Endothelial cell of umbilical vein (primary cell): ENCODE measurements around the gene RASL10B.

Source experiments
- CTCF ChIP-seq, 2 donors: IDR thresholded peaks; 1 replicate in 1 of 2; 2 replicates in 1 of 2; pipeline ENCODE4 v1.5.1; 2011; ENCODE audit warnings: low read length in 2 of 2, mild to moderate bottlenecking in 2 of 2, moderate library complexity in 2 of 2, control low read depth in 1 of 2, inconsistent platforms in 1 of 2, low read depth in 1 of 2; ENCODE audit not compliant: insufficient read depth in 1 of 2; ENCODE audit errors: extremely low read depth in 1 of 2
- EZH2 ChIP-seq: IDR thresholded peaks from 2 replicates; pipeline ENCODE4 v1.6.1; 2012; ENCODE audit warnings: borderline replicate concordance, low read depth, mild to moderate bottlenecking, moderate library complexity, low read length, inconsistent platforms; ENCODE audit not compliant: severe bottlenecking
- FOS ChIP-seq: IDR thresholded peaks from 2 replicates; pipeline ENCODE4 v1.6.1; 2011; ENCODE audit warnings: mild to moderate bottlenecking, low read length, moderate library complexity, borderline replicate concordance; ENCODE audit not compliant: insufficient read depth
- POLR2A ChIP-seq: IDR thresholded peaks from 2 replicates; pipeline ENCODE4 v1.6.1; 2012; ENCODE audit warnings: low read depth, mild to moderate bottlenecking, control low read depth, low read length
- POLR2AphosphoS5 ChIP-seq: IDR thresholded peaks from 2 replicates; pipeline ENCODE4 v1.6.1; 2012; ENCODE audit warnings: low read depth, mild to moderate bottlenecking, control low read depth, low read length, moderate library complexity; ENCODE audit not compliant: insufficient read depth
- TF ChIP-seq, protein P1 (sequence below): IDR thresholded peaks from 2 replicates; pipeline ENCODE4 v1.6.1; 2011; ENCODE audit not compliant: insufficient read depth, insufficient read length

DNA sequence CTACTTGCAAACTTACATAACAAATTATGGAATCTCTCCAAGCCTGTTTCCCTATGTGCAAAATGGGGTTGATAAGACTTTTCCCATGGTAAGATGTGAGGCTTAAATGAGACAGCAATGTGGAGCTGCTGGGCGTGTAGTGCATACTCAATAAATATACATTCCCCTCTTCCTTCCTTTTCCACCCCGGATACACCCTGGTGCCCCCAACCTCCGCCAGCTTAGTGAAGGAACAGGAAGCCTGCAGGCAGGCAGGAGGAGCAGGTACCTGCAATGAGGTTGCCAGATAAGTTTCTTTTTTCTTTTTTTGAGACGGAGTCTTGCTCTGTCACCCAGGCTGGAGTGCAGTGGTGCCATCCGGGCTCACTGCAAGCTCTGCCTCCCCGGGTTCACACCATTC lies 44.1 kb downstream of the RASL10B start:
- TF ChIP-seq POLR2AphosphoS5: no peak
- TF ChIP-seq CTCF (IDR thresholded peaks at IDR 0.05; ENCODE audit: extremely low read depth in 1 of 2, insufficient read depth in 1 of 2, low read depth in 1 of 2, low read length in 2 of 2): no peak
- no peak for TF ChIP-seq POLR2A
- no peak for TF ChIP-seq EZH2
- TF ChIP-seq, protein P1, sequence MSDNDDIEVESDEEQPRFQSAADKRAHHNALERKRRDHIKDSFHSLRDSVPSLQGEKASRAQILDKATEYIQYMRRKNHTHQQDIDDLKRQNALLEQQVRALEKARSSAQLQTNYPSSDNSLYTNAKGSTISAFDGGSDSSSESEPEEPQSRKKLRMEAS: no peak
- TF ChIP-seq FOS: no peak
